Stomach (tissue), 4 donors: ENCODE measurements around the gene KEAP1.

Experiments used
- CTCF ChIP-seq, 7 experiments: fragments of 450-650 bp in 4 of 7; fragments of 200-600 bp in 3 of 7; sonication (generic) in 3 of 7; IDR thresholded peaks; one replicate each; pipeline ENCODE4 v1.5.1; 2016 to 2019; ENCODE audit warnings: antibody characterized with exemption in 7 of 7, control low read depth in 2 of 7, mild to moderate bottlenecking in 1 of 7
- EP300 ChIP-seq: sonication (generic); formaldehyde crosslinking; IDR thresholded peaks from one replicate; pipeline ENCODE4 v1.6.1; 2017; ENCODE audit warnings: antibody characterized with exemption

GRCh38 chr19:10468133-10468532, 35.0 kb downstream of the KEAP1 start:
- TF ChIP-seq CTCF (IDR thresholded peaks at IDR 0.05): no peak
- TF ChIP-seq EP300: no peak
